ENCODE results near the gene KIF12. TPM values are rescaled to one million over a fixed set of nuclear protein-coding genes. Genes with fewer than 3 reads are reported as not detected.

The KIF12 gene
- total and polyA plus RNA-seq, 2 of the 13 experiments (the other 11 are each of a cell fraction or from before 2014, with no cell fraction given): 1.8 to 12.5 TPM

DNA sequence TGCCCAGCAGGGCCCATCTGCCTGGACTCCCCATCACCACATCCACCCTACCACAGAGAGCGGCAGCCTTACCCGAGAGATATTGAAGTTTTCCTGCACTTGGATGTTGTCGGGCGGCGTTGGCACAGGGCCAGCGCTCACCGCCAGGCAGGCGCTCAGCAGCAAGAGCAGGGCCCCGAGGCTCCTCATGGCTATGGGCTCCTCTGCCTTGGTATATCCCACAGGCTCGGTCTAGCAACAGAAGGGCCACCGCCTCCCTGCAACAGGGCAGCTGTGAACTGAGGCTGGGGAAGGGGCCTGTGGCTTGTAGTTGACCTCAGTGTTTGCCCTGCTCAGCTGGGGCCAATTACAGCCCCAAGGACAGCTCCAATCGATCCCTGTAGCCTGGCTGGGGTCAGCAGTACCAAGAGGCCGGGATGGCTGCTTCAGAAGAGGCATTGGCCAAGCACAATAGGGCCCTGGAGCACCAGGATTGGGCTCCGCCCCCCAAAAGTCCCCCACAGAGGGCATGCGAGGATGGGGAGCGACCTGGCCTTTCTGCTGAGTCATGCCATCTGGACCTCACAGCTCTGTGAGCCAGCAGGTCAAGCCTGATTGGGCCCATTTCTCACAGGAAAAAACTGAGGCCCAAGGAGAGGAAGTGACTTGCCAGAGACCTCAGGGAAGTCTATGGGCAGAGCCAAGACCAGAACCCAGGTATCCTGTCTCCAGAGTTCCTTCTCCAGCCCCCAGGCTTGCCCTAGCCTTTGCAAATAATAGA, 20.9 kb downstream of the KIF12 start, which contains the start of gene AMBP (continued):
- TF ChIP-seq AHDC1 (CRISPR knock-in tag; IDR thresholded peaks at IDR 0.05; ENCODE audit: borderline replicate concordance) (peak; percentile 89), ZBTB40 (IDR thresholded peaks at IDR 0.05) (no peak), ZBTB40 (CRISPR knock-in tag; IDR thresholded peaks at IDR 0.05) (peak; percentile 89), ZNF766 (CRISPR knock-in tag; IDR thresholded peaks at IDR 0.05; ENCODE audit: borderline replicate concordance) (peak; percentile 86; the same call in 1 of the 2 replicates), POLR2AphosphoS5 (IDR thresholded peaks at IDR 0.05; ENCODE audit: low read depth, low read length) (peak; percentile 98), ZC3H13 (CRISPR knock-in tag; IDR thresholded peaks at IDR 0.05) (no peak), ZNF501 (CRISPR knock-in tag; IDR thresholded peaks at IDR 0.05) (peak; percentile 66; the same call in 1 of the 2 replicates), ATF7-NPFF (CRISPR knock-in tag; IDR thresholded peaks at IDR 0.05; ENCODE audit: low read depth) (peak; percentile 75), MTF1 (CRISPR knock-in tag; IDR thresholded peaks at IDR 0.05) (no peak), LCORL (IDR thresholded peaks at IDR 0.05) (0 out of 2 replicates have a peak, but pooled peaks have one; percentile 8), LCORL (CRISPR knock-in tag; IDR thresholded peaks at IDR 0.05) (peak; percentile 97), HNF4G (IDR thresholded peaks at IDR 0.05; ENCODE audit: borderline replicate concordance, low read depth, low read length) (peak; percentile 91; the same call in 1 of the 2 replicates), HNF4G (CRISPR knock-in tag; IDR thresholded peaks at IDR 0.05; ENCODE audit: borderline replicate concordance, low read depth) (peak; percentile 93), BORCS8-MEF2B (CRISPR knock-in tag; IDR thresholded peaks at IDR 0.05) (peak; percentile 98), ZNF598 (CRISPR knock-in tag; IDR thresholded peaks at IDR 0.05; ENCODE audit: borderline replicate concordance) (peak; percentile 76; the same call in 1 of the 2 replicates)
